HG03045 (cell line): ENCODE data around the gene EFCAB5.
A peak's percentile ranks its signal among the peaks of the same experiment; 100 is the strongest.
"Not testable (repeated sequence)": the region's sequence is repeated elsewhere in the genome, so short reads cannot be mapped to it uniquely, and the experiment has no call there.

Experiments used
- ATAC-seq: cut with Tn5 transposase; IDR thresholded peaks from one replicate; pipeline ENCODE4 v1.9.1; 2021; ENCODE audit warnings: mild to moderate bottlenecking, moderate library complexity; ENCODE audit not compliant: unreplicated experiment

Gene EFCAB5

GRCh38 chr17:29941334-29941733 is at the start of gene EFCAB5:
TSS of gene EFCAB5 (plus strand) at chr17:29941634. CDS start at chr17:29941797, 163 bp downstream.
- ATAC-seq = no peak

GRCh38 chr17:29892201-29892600 is 49.2 kb upstream of the EFCAB5 start:
- ATAC-seq = no peak

- not testable (repeated sequence) for ATAC-seq
Measured at GRCh38 chr17:29897136-29897535, 44.3 kb upstream of the EFCAB5 start.

GRCh38 chr17:29903471-29903870 is 38.0 kb upstream of the EFCAB5 start:
- no peak for ATAC-seq

GRCh38 chr17:29905086-29905878 is 36.2 kb upstream of the EFCAB5 start:
- ATAC-seq = no peak

- no peak for ATAC-seq
Measured at GRCh38 chr17:29905879-29906167, 35.6 kb upstream of the EFCAB5 start.

- ATAC-seq = no peak
Measured at GRCh38 chr17:29906969-29907368, 34.5 kb upstream of the EFCAB5 start.

- ATAC-seq = no peak
Measured at GRCh38 chr17:29909236-29910003, 32.0 kb upstream of the EFCAB5 start.

GRCh38 chr17:29911641-29912177 is 29.7 kb upstream of the EFCAB5 start:
- ATAC-seq = no peak

- no peak for ATAC-seq
Measured at GRCh38 chr17:29914819-29915537, 26.5 kb upstream of the EFCAB5 start.

GRCh38 chr17:29918016-29918415 is 23.4 kb upstream of the EFCAB5 start:
- ATAC-seq = no peak

GRCh38 chr17:29918922-29919856 is 22.2 kb upstream of the EFCAB5 start:
- no peak for ATAC-seq

- ATAC-seq = no peak
Measured at GRCh38 chr17:29924786-29925185, 16.6 kb upstream of the EFCAB5 start.

GRCh38 chr17:29927546-29927945 is 13.9 kb upstream of the EFCAB5 start:
- no peak for ATAC-seq

- ATAC-seq = no peak
Measured at GRCh38 chr17:29929006-29929532, 12.4 kb upstream of the EFCAB5 start.

- peak; percentile 78 for ATAC-seq
Measured at GRCh38 chr17:29929533-29930408, 11.7 kb upstream of the EFCAB5 start, which contains the start of gene SSH2. TSS of gene SSH2 (minus strand) at chr17:29930228. CDS start at chr17:29930000, 228 bp downstream.

GRCh38 chr17:29930409-29931010 is 10.9 kb upstream of the EFCAB5 start:
- no peak for ATAC-seq

- ATAC-seq = no peak
Measured at GRCh38 chr17:29931231-29931932, 10.1 kb upstream of the EFCAB5 start.
